ENCODE measurements around the gene GARIN5B.

GRCh38 chr19:55386493-55386971 is 23.5 kb upstream of the GARIN5B start:
- no peak for TF ChIP-seq EZH2 (optimal IDR thresholded peaks at IDR 0.05; ENCODE audit: low read depth, low read length)
- TF ChIP-seq CTCF (IDR thresholded peaks at IDR 0.05; ENCODE audit: low read length) = no peak
- TF ChIP-seq EZH2phosphoT487 (IDR thresholded peaks at IDR 0.05; ENCODE audit: low read length) = no peak
